T-helper 17 cell (primary cell): Measurements from ENCODE around the gene RALGAPB. TPM values are rescaled to one million over a fixed set of nuclear protein-coding genes. Genes with fewer than 3 reads are reported as not detected.
"Not testable (repeated sequence)": the region's sequence is repeated elsewhere in the genome, so short reads cannot be mapped to it uniquely, and the experiment has no call there.

ENCODE experiments used
- ATAC-seq: fragments of 150-1000 bp; cut with Tn5 transposase; 2 replicates; pipeline ENCODE4 v1.10.0; 2021; ENCODE audit warnings: mild to moderate bottlenecking, moderate library complexity
- DNase-seq, 3 donors: peaks; one replicate each; pipeline versions ENCODE4 v3.0.0 to v3.0.0-alpha.2; 2020 to 2021
- H3K9me3 ChIP-seq: one replicate; pipeline ENCODE4 v1.7.0; 2013; ENCODE audit warnings: low read length, mild to moderate bottlenecking; ENCODE audit not compliant: control insufficient read depth, poor library complexity, severe bottlenecking
- H3K27ac Mint-ChIP-seq: one replicate; pipeline ENCODE4 v1.8.0; 2022; ENCODE audit warnings: mild to moderate bottlenecking, moderate library complexity, mixed read lengths
- H3K27me3 Mint-ChIP-seq: one replicate; pipeline ENCODE4 v1.8.0; 2022; ENCODE audit warnings: mixed read lengths
- H3K36me3 Mint-ChIP-seq: one replicate; pipeline ENCODE4 v1.8.0; 2022; ENCODE audit warnings: low read depth, mixed read lengths
- H3K4me1 Mint-ChIP-seq: one replicate; pipeline ENCODE4 v1.8.0; 2022; ENCODE audit warnings: mild to moderate bottlenecking, mixed read lengths
- H3K4me3 Mint-ChIP-seq: one replicate; pipeline ENCODE4 v1.8.0; 2022; ENCODE audit warnings: mild to moderate bottlenecking, moderate library complexity, mixed read lengths
- total RNA-seq, 4 donors: library from RNA in 2 of 4; stranded (reverse) in 2 of 4; gene quantifications; one replicate each; pipeline ENCODE4 v1.2.3 and lab custom pipeline; 2022 to 2026

RALGAPB gene
- total RNA-seq, 2 donors from 2014 or later: 42.1 to 45.2 TPM

- Mint-ChIP-seq H3K36me3 (peaks cover 5% of the 10 kb centered on the region), H3K27me3 (no peaks in the 10 kb centered on the region), H3K4me1 (peaks cover 41% of the 10 kb centered on the region), H3K27ac (peak overlapping the region; percentile 41), H3K4me3 (no peak overlapping the region)
- H3K9me3 ChIP-seq: no peaks in the 10 kb centered on the region
- DNase-seq (no peak), ATAC-seq (no peak)
Observed at GRCh38 chr20:38477747-38478146, 5.1 kb downstream of the RALGAPB start.

DNA sequence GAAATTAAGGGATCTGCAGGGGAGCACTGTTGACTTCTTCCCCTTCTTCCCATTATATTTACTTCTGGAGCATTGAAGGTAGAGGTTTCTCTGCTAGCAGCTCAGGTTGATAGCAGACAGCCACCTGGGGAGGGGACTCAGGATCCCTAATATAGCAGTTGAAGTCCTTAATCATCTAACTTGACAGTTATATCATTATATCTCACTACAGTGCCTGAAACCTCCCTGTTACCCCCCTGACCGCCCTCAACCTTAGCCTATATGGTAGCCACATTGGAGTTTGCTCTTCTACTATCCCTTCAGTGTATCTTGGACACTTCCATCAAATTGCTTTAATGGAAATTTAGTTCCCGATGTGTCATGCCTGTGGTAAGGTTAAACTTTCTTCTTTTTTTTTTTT, 7.0 kb downstream of the RALGAPB start:
- Mint-ChIP-seq H3K36me3 (peaks cover 5% of the 10 kb centered on the region), H3K27me3 (no peaks in the 10 kb centered on the region), H3K4me3 (no peak overlapping the region), H3K27ac (no peak overlapping the region), H3K4me1 (peaks cover 36% of the 10 kb centered on the region)
- no peak for ATAC-seq
- no peak for DNase-seq
- no peaks in the 10 kb centered on the region for H3K9me3 ChIP-seq

GRCh38 chr20:38485041-38485440, 12.4 kb downstream of the RALGAPB start:
- Mint-ChIP-seq H3K27me3 (no peaks in the 10 kb centered on the region), H3K36me3 (peaks cover 9% of the 10 kb centered on the region), H3K4me3 (no peak overlapping the region), H3K27ac (no peak overlapping the region), H3K4me1 (peaks cover 17% of the 10 kb centered on the region)
- no peaks in the 10 kb centered on the region for H3K9me3 ChIP-seq
- no peak for ATAC-seq
- DNase-seq: no peak

- H3K27me3 Mint-ChIP-seq: no peaks in the 10 kb centered on the region
- no peaks in the 10 kb centered on the region for H3K9me3 ChIP-seq
- ATAC-seq: no peak
- DNase-seq: no peak
- peaks cover 8% of the 10 kb centered on the region for H3K36me3 Mint-ChIP-seq
- peaks cover 14% of the 10 kb centered on the region for H3K4me1 Mint-ChIP-seq
- no peak overlapping the region for H3K4me3 Mint-ChIP-seq
- H3K27ac Mint-ChIP-seq: peak overlapping the region; percentile 53
Observed at GRCh38 chr20:38489181-38489580, 16.5 kb downstream of the RALGAPB start.

DNA sequence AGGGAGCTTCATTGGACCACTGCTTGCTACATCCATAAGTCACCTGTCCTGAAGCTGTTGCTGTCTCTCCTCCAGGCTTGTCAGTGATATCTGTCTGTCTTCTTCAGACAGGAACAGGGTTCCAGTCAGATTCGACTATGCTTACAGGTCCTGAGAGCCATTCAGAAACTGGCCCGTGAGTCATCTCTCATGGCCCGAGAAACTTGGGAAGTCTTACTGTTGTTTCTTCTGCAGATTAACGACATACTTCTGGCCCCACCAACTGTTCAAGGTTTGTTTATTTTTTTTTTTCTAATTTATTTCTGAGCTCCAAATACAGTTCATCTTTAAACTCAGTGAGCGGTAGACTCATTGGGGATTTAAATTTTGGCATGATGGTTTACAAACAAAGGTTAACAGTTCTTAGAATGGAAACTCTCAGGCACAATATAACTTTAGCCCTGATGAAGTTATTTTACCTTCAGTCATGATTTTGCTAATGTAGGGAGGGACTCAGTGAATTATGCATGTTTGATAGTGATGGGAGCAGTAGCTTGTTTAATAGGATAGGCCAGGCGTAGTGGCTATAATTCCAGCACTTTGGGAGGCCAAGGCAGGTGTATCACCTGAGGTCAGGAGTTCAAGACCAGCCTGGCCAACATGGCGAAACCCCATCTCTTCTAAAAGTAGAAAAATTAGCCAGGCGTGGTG, 24.7 kb downstream of the RALGAPB start:
- H3K9me3 ChIP-seq: no peaks in the 10 kb centered on the region
- H3K36me3 Mint-ChIP-seq: peaks cover 15% of the 10 kb centered on the region
- ATAC-seq: no peak

DNA sequence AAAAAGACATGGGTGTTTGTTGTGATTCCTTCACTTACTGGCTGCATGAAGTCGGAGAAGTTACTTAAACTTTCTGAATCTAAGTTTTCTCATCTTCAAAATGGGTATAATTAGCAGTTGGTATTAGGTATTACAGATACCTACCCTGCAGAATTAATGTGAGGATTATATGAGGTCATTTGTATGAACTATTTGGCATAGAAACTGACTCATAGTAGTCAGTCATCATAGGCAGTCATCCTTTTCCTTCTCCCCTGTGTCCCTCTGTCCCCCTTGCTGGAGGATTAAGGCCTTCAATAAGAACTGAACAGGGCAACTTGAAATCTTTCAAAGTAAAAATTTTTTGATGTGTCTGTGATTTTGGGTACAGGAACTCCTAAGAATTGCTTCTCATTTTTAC, 26.3 kb downstream of the RALGAPB start:
- ATAC-seq (no peak), DNase-seq (no peak)
- peaks cover 12% of the 10 kb centered on the region for H3K4me1 Mint-ChIP-seq
- no peak overlapping the region for H3K27ac Mint-ChIP-seq
- H3K4me3 Mint-ChIP-seq: no peak overlapping the region
- peaks cover 15% of the 10 kb centered on the region for H3K36me3 Mint-ChIP-seq
- H3K27me3 Mint-ChIP-seq: no peaks in the 10 kb centered on the region
- H3K9me3 ChIP-seq: no peaks in the 10 kb centered on the region

More for the DNA sequence above, 24.7 kb downstream of the RALGAPB start:
- Mint-ChIP-seq H3K27ac (no peak overlapping the region), H3K4me1 (peaks cover 13% of the 10 kb centered on the region), H3K27me3 (no peaks in the 10 kb centered on the region), H3K4me3 (no peak overlapping the region)
- no peak for DNase-seq

DNA sequence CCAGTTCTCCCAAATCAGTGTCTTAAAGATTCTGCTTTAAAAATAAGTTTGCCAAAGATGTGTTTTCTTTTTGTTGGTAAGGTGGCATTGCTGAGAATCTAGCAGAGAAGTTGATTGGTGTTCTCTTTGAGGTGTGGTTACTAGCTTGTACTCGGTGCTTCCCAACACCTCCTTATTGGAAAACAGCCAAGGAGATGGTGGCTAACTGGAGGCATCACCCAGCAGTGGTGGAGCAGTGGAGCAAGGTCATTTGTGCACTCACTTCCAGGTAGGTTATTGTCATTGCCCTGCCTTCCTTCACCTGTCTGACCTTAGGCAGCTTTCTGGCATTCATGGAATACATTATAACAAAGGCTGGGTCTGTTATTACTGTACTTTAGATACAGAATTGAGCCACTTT, 26.7 kb downstream of the RALGAPB start:
- H3K4me1 Mint-ChIP-seq: peaks cover 10% of the 10 kb centered on the region
- H3K27ac Mint-ChIP-seq: no peak overlapping the region
- H3K27me3 Mint-ChIP-seq: no peaks in the 10 kb centered on the region
- no peak for ATAC-seq
- no peak for DNase-seq
- no peaks in the 10 kb centered on the region for H3K9me3 ChIP-seq
- H3K4me3 Mint-ChIP-seq: no peak overlapping the region
- peaks cover 13% of the 10 kb centered on the region for H3K36me3 Mint-ChIP-seq

DNA sequence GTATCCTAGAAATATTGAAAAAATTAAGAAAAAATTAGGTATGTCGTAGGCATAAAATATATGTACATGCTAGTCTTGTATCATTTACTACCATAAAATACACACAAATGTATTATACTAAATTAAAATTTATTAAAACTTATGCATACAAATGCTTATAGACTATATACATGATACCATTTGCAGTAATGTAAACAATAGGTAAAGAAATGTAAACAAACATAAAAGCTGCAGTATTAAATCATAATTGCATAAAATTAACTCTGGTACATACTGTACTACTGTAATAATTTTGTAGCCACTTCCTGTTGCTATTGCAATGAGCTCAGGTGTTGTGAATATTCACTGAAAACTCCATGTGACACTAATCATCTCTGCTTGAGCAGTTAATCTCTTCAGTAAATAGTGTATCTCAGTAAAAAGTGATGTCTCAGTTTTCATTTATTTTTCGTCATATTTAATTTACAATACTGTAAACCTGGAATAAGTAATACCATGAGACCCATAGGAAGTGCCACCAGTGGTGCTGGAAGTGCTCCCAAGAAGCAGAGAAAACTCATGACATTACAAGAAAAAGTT, 29.3 kb downstream of the RALGAPB start:
- ATAC-seq: no peak
- no peak overlapping the region for H3K4me3 Mint-ChIP-seq
- no peaks in the 10 kb centered on the region for H3K27me3 Mint-ChIP-seq
- no peaks in the 10 kb centered on the region for H3K9me3 ChIP-seq
- peaks cover 13% of the 10 kb centered on the region for H3K36me3 Mint-ChIP-seq
- peaks cover 12% of the 10 kb centered on the region for H3K4me1 Mint-ChIP-seq
- no peak for DNase-seq
- no peak overlapping the region for H3K27ac Mint-ChIP-seq

GRCh38 chr20:38504368-38505090, 31.9 kb downstream of the RALGAPB start:
- DNase-seq (no peak), ATAC-seq (no peak)
- peaks cover 12% of the 10 kb centered on the region for H3K36me3 Mint-ChIP-seq
- H3K9me3 ChIP-seq: no peaks in the 10 kb centered on the region
- no peak overlapping the region for H3K4me3 Mint-ChIP-seq
- no peaks in the 10 kb centered on the region for H3K27me3 Mint-ChIP-seq
- H3K4me1 Mint-ChIP-seq: peaks cover 10% of the 10 kb centered on the region
- H3K27ac Mint-ChIP-seq: no peak overlapping the region

DNA sequence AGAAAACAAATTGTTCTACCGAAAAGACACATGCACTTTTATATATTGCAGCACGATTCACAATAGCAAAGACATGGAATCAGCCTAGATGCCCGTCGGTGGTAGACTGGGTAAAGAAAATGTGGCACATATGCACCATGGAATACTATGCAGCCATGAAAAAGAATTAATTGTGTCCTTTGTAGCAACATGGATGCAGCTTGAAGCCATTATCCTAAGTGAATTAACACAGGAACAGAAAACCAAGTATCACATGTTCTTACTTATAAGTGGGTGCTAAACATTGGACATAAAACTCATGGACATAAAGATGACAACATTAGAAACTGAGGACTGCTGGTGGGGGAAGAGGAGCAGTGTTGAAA, 32.4 kb downstream of the RALGAPB start:
- Mint-ChIP-seq H3K4me1 (peaks cover 13% of the 10 kb centered on the region), H3K27ac (no peak overlapping the region), H3K4me3 (no peak overlapping the region), H3K27me3 (no peaks in the 10 kb centered on the region), H3K36me3 (peaks cover 17% of the 10 kb centered on the region)
- H3K9me3 ChIP-seq: no peaks in the 10 kb centered on the region
- ATAC-seq: no peak
- no peak for DNase-seq

- not testable (repeated sequence) for H3K9me3 ChIP-seq, H3K27ac Mint-ChIP-seq, H3K27me3 Mint-ChIP-seq, DNase-seq, H3K4me3 Mint-ChIP-seq, ATAC-seq
- Mint-ChIP-seq H3K36me3 (peaks cover 18% of the 10 kb centered on the region), H3K4me1 (peaks cover 12% of the 10 kb centered on the region)
Observed at GRCh38 chr20:38511726-38512125, 39.1 kb downstream of the RALGAPB start.

DNA sequence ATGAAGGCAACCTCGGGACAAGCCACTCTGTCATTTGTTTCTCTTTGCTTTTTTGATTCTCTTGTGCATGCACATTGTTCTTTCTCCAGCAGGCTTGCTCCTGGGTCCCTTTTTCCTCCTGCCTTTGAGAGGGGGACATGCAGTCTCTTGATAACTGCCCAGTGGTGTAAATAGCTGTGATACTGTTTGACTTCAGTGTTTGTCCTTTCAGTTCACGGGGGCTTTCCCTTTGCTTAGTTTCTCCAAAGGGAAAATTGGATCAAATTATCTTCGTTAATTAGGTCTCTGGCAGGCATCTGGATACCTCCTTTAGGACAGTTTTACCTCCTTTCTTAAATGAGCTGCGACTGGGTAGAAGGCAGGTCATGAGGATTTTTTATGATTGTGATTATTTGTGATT, 41.5 kb downstream of the RALGAPB start:
- H3K27me3 Mint-ChIP-seq: no peaks in the 10 kb centered on the region
- no peaks in the 10 kb centered on the region for H3K9me3 ChIP-seq
- no peak for DNase-seq
- no peak for ATAC-seq
- H3K27ac Mint-ChIP-seq: no peak overlapping the region
- H3K36me3 Mint-ChIP-seq: peaks cover 20% of the 10 kb centered on the region
- H3K4me3 Mint-ChIP-seq: no peak overlapping the region
- peaks cover 14% of the 10 kb centered on the region for H3K4me1 Mint-ChIP-seq

GRCh38 chr20:38514947-38515346, 42.3 kb downstream of the RALGAPB start:
- Mint-ChIP-seq H3K36me3 (peaks cover 13% of the 10 kb centered on the region), H3K4me3 (no peak overlapping the region), H3K27ac (no peak overlapping the region), H3K27me3 (no peaks in the 10 kb centered on the region), H3K4me1 (peaks cover 9% of the 10 kb centered on the region)
- no peaks in the 10 kb centered on the region for H3K9me3 ChIP-seq
- no peak for ATAC-seq
- DNase-seq: no peak
